SU-DHL-6 (cell line): ENCODE data around the gene PHKB.

Experiments used
- H2AFZ ChIP-seq: fragments of 200-600 bp; sonication (generic); 2 replicates; pipeline ENCODE4 v1.6.1; 2014; ENCODE audit warnings: low read depth, mild to moderate bottlenecking, moderate library complexity, mixed read lengths, antibody characterized with exemption, low read length; ENCODE audit not compliant: severe bottlenecking
- H3F3A ChIP-seq: fragments of 200-600 bp; shearing (Covaris generic); 2 replicates; pipeline ENCODE4 v1.6.0; 2016; ENCODE audit warnings: antibody characterized with exemption, mild to moderate bottlenecking; ENCODE audit not compliant: insufficient read depth
- H3K27ac ChIP-seq: fragments of 200-600 bp; sonication (generic); 2 replicates; pipeline ENCODE4 v1.5.1; 2016; ENCODE audit warnings: low read depth, mild to moderate bottlenecking, low read length, moderate library complexity, mixed read lengths
- H3K27me3 ChIP-seq: fragments of 200-600 bp; sonication (generic), shearing (Covaris generic); 2 replicates; pipeline ENCODE4 v1.6.0; 2014; ENCODE audit warnings: mild to moderate bottlenecking, low read length
- H3K36me3 ChIP-seq: fragments of 200-600 bp; sonication (generic); 2 replicates; pipeline ENCODE4 v1.6.1; 2014; ENCODE audit warnings: mild to moderate bottlenecking, low read length, mixed read lengths
- H3K4me2 ChIP-seq: fragments of 300-600, 200-600 bp; shearing (Covaris generic), sonication (generic); 2 replicates; pipeline ENCODE4 v1.6.0; 2014; ENCODE audit warnings: low read length, low read depth, mild to moderate bottlenecking; ENCODE audit not compliant: poor library complexity, severe bottlenecking
- H3K4me3 ChIP-seq: fragments of 200-600 bp; sonication (generic); 2 replicates; pipeline ENCODE4 v1.5.1; 2014; ENCODE audit warnings: antibody characterized with exemption, low read length, mild to moderate bottlenecking, mixed read lengths; ENCODE audit not compliant: insufficient read depth, poor library complexity, severe bottlenecking
- H3K79me2 ChIP-seq: fragments of 200-600 bp; sonication (generic); 2 replicates; pipeline ENCODE4 v1.6.1; 2014; ENCODE audit warnings: mild to moderate bottlenecking, low read length, moderate library complexity; ENCODE audit not compliant: insufficient read depth
- H3K9ac ChIP-seq: fragments of 200-600 bp; sonication (generic); 2 replicates; pipeline ENCODE4 v1.7.0; 2014; ENCODE audit warnings: mild to moderate bottlenecking, low read length
- H3K9me2 ChIP-seq: fragments of 200-600 bp; sonication (generic); replicated peaks from 2 replicates; pipeline ENCODE4 v1.6.1; 2014; ENCODE audit warnings: low read length; ENCODE audit not compliant: insufficient read depth
- H3K9me3 ChIP-seq: fragments of 200-600 bp; sonication (generic); 2 replicates; pipeline ENCODE4 v1.6.1; 2014; ENCODE audit warnings: low read length, mixed read lengths; ENCODE audit not compliant: insufficient read depth
- H4K20me1 ChIP-seq: fragments of 200-600 bp; sonication (generic); 2 replicates; pipeline ENCODE4 v1.6.1; 2014; ENCODE audit warnings: low read depth, mild to moderate bottlenecking, antibody characterized with exemption, low read length, moderate library complexity, mixed read lengths
- CTCF ChIP-seq: fragments of 200-600 bp; sonication (generic); IDR thresholded peaks from one replicate; pipeline ENCODE4 v1.5.1; 2017; ENCODE audit warnings: antibody characterized with exemption, mild to moderate bottlenecking, low read length, moderate library complexity; ENCODE audit not compliant: insufficient read depth, poor library complexity, severe bottlenecking
- EZH2phosphoT487 ChIP-seq: fragments of 200-600 bp; sonication (generic), shearing (Covaris generic); conservative IDR thresholded peaks from 2 replicates; pipeline ENCODE4 v1.6.1; 2018; ENCODE audit warnings: mild to moderate bottlenecking, antibody characterized with exemption, low read length, moderate library complexity, mixed read lengths

The PHKB gene

GRCh38 chr16:47687694-47688093, 226.6 kb downstream of the PHKB start:
- Histone ChIP-seq H3K79me2 (no peaks in the 10 kb centered on the region), H4K20me1 (no peaks in the 10 kb centered on the region), H3K27ac (no peak overlapping the region), H3K27me3 (no peaks in the 10 kb centered on the region), H3K4me3 (no peak overlapping the region), H3K9me2 (no peaks in the 10 kb centered on the region), H3K9me3 (no peaks in the 10 kb centered on the region), H2AFZ (no peak overlapping the region), H3K36me3 (peaks cover 14% of the 10 kb centered on the region; the same call in 1 of the 2 replicates), H3K4me2 (no peak overlapping the region), H3F3A (no peaks in the 10 kb centered on the region), H3K9ac (no peak overlapping the region)
- TF ChIP-seq EZH2phosphoT487 (no peak), CTCF (no peak)

GRCh38 chr16:47693226-47693625, 232.1 kb downstream of the PHKB start:
- Histone ChIP-seq H3K9me2 (no peaks in the 10 kb centered on the region), H3F3A (no peaks in the 10 kb centered on the region), H3K27me3 (no peaks in the 10 kb centered on the region), H3K36me3 (peaks cover 22% of the 10 kb centered on the region; the same call in 1 of the 2 replicates), H3K27ac (no peak overlapping the region), H2AFZ (no peak overlapping the region), H3K9ac (no peak overlapping the region), H3K9me3 (no peaks in the 10 kb centered on the region), H3K4me2 (no peak overlapping the region), H4K20me1 (no peaks in the 10 kb centered on the region), H3K79me2 (no peaks in the 10 kb centered on the region), H3K4me3 (no peak overlapping the region)
- TF ChIP-seq EZH2phosphoT487: no peak
- no peak for TF ChIP-seq CTCF

DNA sequence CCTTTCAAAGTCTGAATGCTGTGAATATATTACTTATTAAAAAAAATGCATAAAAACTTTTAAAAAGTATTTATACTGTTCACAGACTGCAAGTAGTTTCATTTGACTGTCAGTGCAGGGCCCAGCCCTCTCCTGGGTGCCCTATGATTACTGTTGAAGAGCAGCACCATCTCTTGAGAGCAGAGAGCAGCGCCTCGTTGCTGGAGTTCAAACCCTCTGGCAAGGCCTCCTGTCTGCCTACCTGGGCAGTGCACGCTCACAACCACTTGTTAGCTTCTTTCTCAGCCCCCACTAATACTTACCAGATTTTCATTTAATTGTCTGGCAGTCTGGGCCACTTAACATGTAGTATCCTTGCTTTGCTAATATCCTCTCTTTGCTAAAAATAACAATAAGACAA, 233.4 kb downstream of the PHKB start:
- H3K9me2 ChIP-seq: no peaks in the 10 kb centered on the region
- no peaks in the 10 kb centered on the region for H3K27me3 ChIP-seq
- H3K79me2 ChIP-seq: no peaks in the 10 kb centered on the region
- no peak overlapping the region for H2AFZ ChIP-seq
- H3F3A ChIP-seq: no peaks in the 10 kb centered on the region
- no peaks in the 10 kb centered on the region for H3K9me3 ChIP-seq
- no peak overlapping the region for H3K9ac ChIP-seq
- no peak overlapping the region for H3K4me3 ChIP-seq
- peaks cover 18% of the 10 kb centered on the region; the same call in 1 of the 2 replicates for H3K36me3 ChIP-seq
- no peaks in the 10 kb centered on the region for H4K20me1 ChIP-seq
- H3K27ac ChIP-seq: no peak overlapping the region
- TF ChIP-seq CTCF (no peak), EZH2phosphoT487 (no peak)
- no peak overlapping the region for H3K4me2 ChIP-seq

DNA sequence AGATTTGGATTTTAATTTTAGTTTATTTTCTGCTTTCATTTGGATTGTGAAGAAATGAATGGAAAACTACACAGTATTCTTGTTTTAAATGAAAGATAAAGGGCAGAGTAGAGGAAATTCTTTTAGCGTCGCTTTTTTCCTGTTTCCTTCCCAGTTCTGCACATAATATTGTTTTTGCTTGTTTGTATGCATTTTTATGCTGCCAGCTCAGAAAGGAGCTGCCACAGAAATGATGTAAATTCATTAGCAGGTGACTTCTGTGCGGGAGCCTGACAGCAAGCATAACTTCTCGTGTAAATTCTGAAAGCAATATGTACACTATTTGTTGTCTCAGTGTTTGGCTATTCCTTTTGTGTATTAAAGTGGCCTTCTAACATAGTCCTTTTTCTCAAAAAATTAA, 234.6 kb downstream of the PHKB start:
- TF ChIP-seq CTCF (no peak), EZH2phosphoT487 (no peak)

More for the DNA sequence above, 234.6 kb downstream of the PHKB start:
- Histone ChIP-seq H3K36me3 (peaks cover 8% of the 10 kb centered on the region; the same call in 1 of the 2 replicates), H3F3A (no peaks in the 10 kb centered on the region), H3K9me2 (no peaks in the 10 kb centered on the region), H3K4me2 (no peak overlapping the region), H3K9ac (no peak overlapping the region), H3K4me3 (no peak overlapping the region), H4K20me1 (no peaks in the 10 kb centered on the region), H3K27me3 (no peaks in the 10 kb centered on the region), H3K79me2 (no peaks in the 10 kb centered on the region), H3K27ac (no peak overlapping the region), H3K9me3 (no peaks in the 10 kb centered on the region), H2AFZ (no peak overlapping the region)
